PC-3 (cell line): ENCODE results near the gene TOP2A.

Source experiments
- EZH2 ChIP-seq: fragments of 300-600 bp; sonication (generic); IDR thresholded peaks from one replicate; pipeline ENCODE4 v1.6.1; 2017; ENCODE audit warnings: antibody characterized with exemption, mild to moderate bottlenecking, low read length; ENCODE audit not compliant: unreplicated experiment
- TF ChIP-seq, protein P1 (sequence below): fragments of 300-600 bp; sonication (generic); conservative IDR thresholded peaks from 2 replicates; pipeline ENCODE4 v1.5.1; 2017; ENCODE audit warnings: antibody characterized with exemption, low read depth, mild to moderate bottlenecking, low read length

DNA sequence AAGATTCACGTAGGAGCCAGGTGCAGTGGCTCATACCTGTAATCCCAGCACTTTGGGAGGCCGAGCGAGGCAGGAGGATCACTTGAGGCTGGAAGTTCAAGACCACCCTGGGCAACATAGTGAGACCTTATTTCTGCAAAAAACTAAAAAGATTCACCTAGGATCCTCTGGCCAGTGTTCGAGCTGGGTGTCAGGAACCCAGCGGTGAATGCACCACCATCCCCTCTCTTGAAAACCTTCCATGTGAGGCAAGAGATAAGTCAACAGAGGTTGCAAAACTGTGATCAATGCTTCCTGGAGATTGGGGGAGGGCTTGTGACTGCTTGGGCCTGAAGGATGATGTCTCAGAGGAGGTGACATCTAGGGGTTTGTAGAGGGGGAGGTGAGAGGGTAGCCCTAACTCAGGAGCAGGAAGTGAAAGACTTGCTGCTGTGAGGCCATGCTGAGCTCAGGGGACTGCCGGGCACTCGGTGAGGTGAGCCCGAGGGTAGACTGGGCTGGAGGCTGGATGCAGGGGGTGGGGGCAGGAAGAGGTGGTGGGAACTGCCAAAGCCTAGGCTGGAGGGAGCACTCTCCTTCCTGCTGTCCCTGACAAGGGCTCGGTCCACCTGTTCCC lies 64.8 kb downstream of the TOP2A start:
- TF ChIP-seq EZH2 = no peak
- TF ChIP-seq, protein P1, sequence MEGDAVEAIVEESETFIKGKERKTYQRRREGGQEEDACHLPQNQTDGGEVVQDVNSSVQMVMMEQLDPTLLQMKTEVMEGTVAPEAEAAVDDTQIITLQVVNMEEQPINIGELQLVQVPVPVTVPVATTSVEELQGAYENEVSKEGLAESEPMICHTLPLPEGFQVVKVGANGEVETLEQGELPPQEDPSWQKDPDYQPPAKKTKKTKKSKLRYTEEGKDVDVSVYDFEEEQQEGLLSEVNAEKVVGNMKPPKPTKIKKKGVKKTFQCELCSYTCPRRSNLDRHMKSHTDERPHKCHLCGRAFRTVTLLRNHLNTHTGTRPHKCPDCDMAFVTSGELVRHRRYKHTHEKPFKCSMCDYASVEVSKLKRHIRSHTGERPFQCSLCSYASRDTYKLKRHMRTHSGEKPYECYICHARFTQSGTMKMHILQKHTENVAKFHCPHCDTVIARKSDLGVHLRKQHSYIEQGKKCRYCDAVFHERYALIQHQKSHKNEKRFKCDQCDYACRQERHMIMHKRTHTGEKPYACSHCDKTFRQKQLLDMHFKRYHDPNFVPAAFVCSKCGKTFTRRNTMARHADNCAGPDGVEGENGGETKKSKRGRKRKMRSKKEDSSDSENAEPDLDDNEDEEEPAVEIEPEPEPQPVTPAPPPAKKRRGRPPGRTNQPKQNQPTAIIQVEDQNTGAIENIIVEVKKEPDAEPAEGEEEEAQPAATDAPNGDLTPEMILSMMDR = no peak
